OCI-LY7 (cell line): ENCODE results near the gene ZNF474. TPM values are rescaled to one million over a fixed set of nuclear protein-coding genes. Genes with fewer than 3 reads are reported as not detected.

Experiments used
- BruUV-seq: library from RNA; stranded (reverse); fragments of 400-500 nt; replicated peaks from 2 replicates; lab custom pipeline; 2021; lab: Mats Ljungman, UMichigan
- CTCF ChIA-PET: fragments of 300-600 bp; sonication (Branson Sonifier 250); formaldehyde crosslinking; loops from one replicate; lab custom pipeline; 2022; ENCODE audit warnings: antibody characterized with exemption; ENCODE audit not compliant: unreplicated experiment; lab: Charles Lee
- POLR2A ChIA-PET: fragments of 300-600 bp; sonication (Branson Sonifier 250); formaldehyde crosslinking; loops from one replicate; lab custom pipeline; 2022; ENCODE audit warnings: antibody characterized with exemption; lab: Charles Lee
- DNase-seq: peaks from one replicate; pipeline ENCODE4 v3.0.0-alpha.2; 2015; ENCODE audit warnings: low spot score
- H2AFZ ChIP-seq: fragments of 200-600 bp; sonication (generic), shearing (Covaris generic); 2 replicates; pipeline ENCODE4 v1.6.1; 2014; ENCODE audit warnings: mild to moderate bottlenecking, antibody characterized with exemption, low read length, moderate library complexity
- H3K27ac ChIP-seq: fragments of 200-600 bp; sonication (generic); 2 replicates; pipeline ENCODE4 v1.5.1; 2014; ENCODE audit warnings: mixed run types, low read depth, mild to moderate bottlenecking, moderate library complexity, low read length, inconsistent platforms; ENCODE audit not compliant: poor library complexity, severe bottlenecking
- H3K36me3 ChIP-seq: fragments of 200-600 bp; sonication (generic); 2 replicates; pipeline ENCODE4 v1.6.1; 2014; ENCODE audit warnings: mild to moderate bottlenecking, antibody characterized with exemption, low read length, moderate library complexity, mixed read lengths; ENCODE audit not compliant: insufficient read depth
- H3K4me1 ChIP-seq: fragments of 200-600 bp; sonication (generic); 2 replicates; pipeline ENCODE4 v1.5.1; 2014; ENCODE audit warnings: mild to moderate bottlenecking, low read length; ENCODE audit not compliant: insufficient read depth, poor library complexity, severe bottlenecking
- H3K4me2 ChIP-seq: fragments of 200-600 bp; sonication (generic); 2 replicates; pipeline ENCODE4 v1.6.1; 2014; ENCODE audit warnings: mild to moderate bottlenecking, low read length
- H3K4me3 ChIP-seq: fragments of 200-600 bp; sonication (generic); 2 replicates; pipeline ENCODE4 v1.5.1; 2014; ENCODE audit warnings: mild to moderate bottlenecking, low read depth, low read length; ENCODE audit not compliant: poor library complexity, severe bottlenecking
- H3K79me2 ChIP-seq: fragments of 200-600 bp; sonication (generic); 2 replicates; pipeline ENCODE4 v1.6.1; 2016; ENCODE audit warnings: low read depth, mild to moderate bottlenecking, low read length, moderate library complexity, mixed read lengths; ENCODE audit not compliant: insufficient read depth
- H3K9me2 ChIP-seq: fragments of 200-600 bp; sonication (generic); 2 replicates; pipeline ENCODE4 v1.6.1; 2016; ENCODE audit warnings: mild to moderate bottlenecking, low read length, mixed read lengths; ENCODE audit not compliant: insufficient read depth
- H3K9me3 ChIP-seq: fragments of 200-600 bp; sonication (generic); 2 replicates; pipeline ENCODE4 v1.6.1; 2014; ENCODE audit warnings: mild to moderate bottlenecking, mixed run types, low read length, mixed read lengths
- H4K20me1 ChIP-seq: fragments of 200-600 bp; sonication (generic); 2 replicates; pipeline ENCODE4 v1.6.1; 2014; ENCODE audit warnings: mild to moderate bottlenecking, antibody characterized with exemption, low read length, moderate library complexity, mixed read lengths; ENCODE audit not compliant: insufficient read depth
- EZH2phosphoT487 ChIP-seq: fragments of 200-600 bp; sonication (generic); IDR thresholded peaks from 2 replicates; pipeline ENCODE4 v1.6.1; 2018; ENCODE audit warnings: low read depth, borderline replicate concordance, mild to moderate bottlenecking, mixed run types, antibody characterized with exemption, low read length, moderate library complexity, mixed read lengths
- intact Hi-C: fragments of 100-400 bp; cut with micrococcal nuclease; formaldehyde crosslinking; loops from one replicate; pipeline ENCODE4 v1.10.0; 2022; ENCODE audit not compliant: unreplicated experiment
- total RNA-seq, 2 experiments: library from RNA; depleted of rRNA in 1 of 2; stranded (reverse); fragments of >200 nt in 1 of 2; shearing (Covaris generic) in 1 of 2; gene quantifications; 2 replicates each; pipeline ENCODE4 v1.2.3, GENCODE V29; 2014 to 2022
- TF ChIP-seq, protein P1 (sequence below): fragments of 200-600 bp; sonication (generic); conservative IDR thresholded peaks from 2 replicates; pipeline ENCODE4 v1.5.1; 2014; ENCODE audit warnings: mild to moderate bottlenecking, antibody characterized with exemption, low read length, moderate library complexity, mixed read lengths

ZNF474 gene
- total RNA-seq, 2 experiments from 2014 or later: not detected

- CTCF ChIA-PET: no interaction called here
- H3K27ac ChIP-seq: no peak overlapping the region
Observed at GRCh38 chr5:122199146-122199545, 69.8 kb downstream of the ZNF474 start.

GRCh38 chr5:122200450-122200849, 71.1 kb downstream of the ZNF474 start:
- H3K4me2 ChIP-seq: no peak overlapping the region
- no peaks in the 10 kb centered on the region for H3K36me3 ChIP-seq
- ChIA-PET CTCF (no interaction called here), POLR2A (no interaction called here)
- no peaks in the 10 kb centered on the region for H3K9me3 ChIP-seq
- H3K9me2 ChIP-seq: no peaks in the 10 kb centered on the region
- intact Hi-C loops: no loop called here
- no TSS peak for BruUV-seq
- DNase-seq: no peak
- no peak overlapping the region for H3K27ac ChIP-seq
- H3K4me1 ChIP-seq: no peaks in the 10 kb centered on the region
- H3K4me3 ChIP-seq: no peak overlapping the region
- H4K20me1 ChIP-seq: no peaks in the 10 kb centered on the region
- no peak for TF ChIP-seq EZH2phosphoT487
- TF ChIP-seq, protein P1, sequence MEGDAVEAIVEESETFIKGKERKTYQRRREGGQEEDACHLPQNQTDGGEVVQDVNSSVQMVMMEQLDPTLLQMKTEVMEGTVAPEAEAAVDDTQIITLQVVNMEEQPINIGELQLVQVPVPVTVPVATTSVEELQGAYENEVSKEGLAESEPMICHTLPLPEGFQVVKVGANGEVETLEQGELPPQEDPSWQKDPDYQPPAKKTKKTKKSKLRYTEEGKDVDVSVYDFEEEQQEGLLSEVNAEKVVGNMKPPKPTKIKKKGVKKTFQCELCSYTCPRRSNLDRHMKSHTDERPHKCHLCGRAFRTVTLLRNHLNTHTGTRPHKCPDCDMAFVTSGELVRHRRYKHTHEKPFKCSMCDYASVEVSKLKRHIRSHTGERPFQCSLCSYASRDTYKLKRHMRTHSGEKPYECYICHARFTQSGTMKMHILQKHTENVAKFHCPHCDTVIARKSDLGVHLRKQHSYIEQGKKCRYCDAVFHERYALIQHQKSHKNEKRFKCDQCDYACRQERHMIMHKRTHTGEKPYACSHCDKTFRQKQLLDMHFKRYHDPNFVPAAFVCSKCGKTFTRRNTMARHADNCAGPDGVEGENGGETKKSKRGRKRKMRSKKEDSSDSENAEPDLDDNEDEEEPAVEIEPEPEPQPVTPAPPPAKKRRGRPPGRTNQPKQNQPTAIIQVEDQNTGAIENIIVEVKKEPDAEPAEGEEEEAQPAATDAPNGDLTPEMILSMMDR: no peak
- H2AFZ ChIP-seq: no peak overlapping the region
- H3K79me2 ChIP-seq: no peaks in the 10 kb centered on the region

More at GRCh38 chr5:122199146-122199545, 69.8 kb downstream of the ZNF474 start:
- POLR2A ChIA-PET: no interaction called here
- no peak for DNase-seq
- no peaks in the 10 kb centered on the region for H4K20me1 ChIP-seq
- H3K4me2 ChIP-seq: no peak overlapping the region
- intact Hi-C loops: loop anchor here (10.0 kb wide), 1 partner anchor 1406 kb away; no protein-coding TSS in a partner anchor
- no peak for TF ChIP-seq EZH2phosphoT487
- TF ChIP-seq, protein P1: no peak
- H3K9me3 ChIP-seq: no peaks in the 10 kb centered on the region
- no peak overlapping the region for H2AFZ ChIP-seq
- no peaks in the 10 kb centered on the region for H3K9me2 ChIP-seq
- H3K36me3 ChIP-seq: no peaks in the 10 kb centered on the region
- no peak overlapping the region for H3K4me3 ChIP-seq
- H3K4me1 ChIP-seq: no peaks in the 10 kb centered on the region
- BruUV-seq: no TSS peak
- H3K79me2 ChIP-seq: no peaks in the 10 kb centered on the region

- no peak overlapping the region for H2AFZ ChIP-seq
- no peaks in the 10 kb centered on the region for H3K36me3 ChIP-seq
- H3K79me2 ChIP-seq: no peaks in the 10 kb centered on the region
- intact Hi-C loops: no loop called here
- TF ChIP-seq EZH2phosphoT487: no peak
- TF ChIP-seq, protein P1: no peak
- no TSS peak for BruUV-seq
- ChIA-PET CTCF (no interaction called here), POLR2A (no interaction called here)
- no peaks in the 10 kb centered on the region for H4K20me1 ChIP-seq
- no peaks in the 10 kb centered on the region for H3K9me2 ChIP-seq
- no peaks in the 10 kb centered on the region for H3K9me3 ChIP-seq
- H3K4me2 ChIP-seq: no peak overlapping the region
- no peak overlapping the region for H3K27ac ChIP-seq
- H3K4me1 ChIP-seq: no peaks in the 10 kb centered on the region
- DNase-seq: no peak
- no peak overlapping the region for H3K4me3 ChIP-seq
Observed at GRCh38 chr5:122200865-122201264, 71.5 kb downstream of the ZNF474 start.
